ENCODE data around the gene C2orf76. TPM values are rescaled to one million over a fixed set of nuclear protein-coding genes. Genes with fewer than 3 reads are reported as not detected.
A peak's percentile ranks its signal among the peaks of the same experiment; 100 is the strongest.

C2orf76 gene
- total RNA-seq, 4 donors from 2014 or later = 6.7 to 10.6 (median 9.3) TPM

DNA sequence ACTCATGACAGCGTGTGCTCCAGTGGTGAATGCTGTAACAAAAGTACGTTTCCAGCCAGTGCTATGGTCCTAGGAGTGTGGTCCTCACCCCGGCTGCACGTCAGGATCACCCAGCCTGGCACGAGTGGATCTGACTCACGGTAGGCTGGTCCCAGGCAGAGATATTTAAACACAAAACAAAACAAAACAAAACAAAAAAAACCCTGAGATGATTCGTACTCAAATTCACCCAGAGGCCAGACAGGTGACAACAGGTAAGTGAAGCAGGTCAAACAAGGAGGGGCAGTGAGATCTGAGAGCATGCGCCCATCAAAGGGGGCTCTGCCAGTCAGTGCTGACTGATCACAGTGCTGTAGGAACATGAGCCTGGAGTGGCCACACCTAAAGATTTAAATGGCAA lies 43.2 kb downstream of the C2orf76 start:
- DNase-seq (ENCODE audit: low spot score in 2 of 2) = no peak
- TF ChIP-seq EP300 (IDR thresholded peaks at IDR 0.05) (no peak), POLR2A (IDR thresholded peaks at IDR 0.05) (no peak), POLR2AphosphoS5 (IDR thresholded peaks at IDR 0.05) (no peak)
- TF ChIP-seq, protein P1, sequence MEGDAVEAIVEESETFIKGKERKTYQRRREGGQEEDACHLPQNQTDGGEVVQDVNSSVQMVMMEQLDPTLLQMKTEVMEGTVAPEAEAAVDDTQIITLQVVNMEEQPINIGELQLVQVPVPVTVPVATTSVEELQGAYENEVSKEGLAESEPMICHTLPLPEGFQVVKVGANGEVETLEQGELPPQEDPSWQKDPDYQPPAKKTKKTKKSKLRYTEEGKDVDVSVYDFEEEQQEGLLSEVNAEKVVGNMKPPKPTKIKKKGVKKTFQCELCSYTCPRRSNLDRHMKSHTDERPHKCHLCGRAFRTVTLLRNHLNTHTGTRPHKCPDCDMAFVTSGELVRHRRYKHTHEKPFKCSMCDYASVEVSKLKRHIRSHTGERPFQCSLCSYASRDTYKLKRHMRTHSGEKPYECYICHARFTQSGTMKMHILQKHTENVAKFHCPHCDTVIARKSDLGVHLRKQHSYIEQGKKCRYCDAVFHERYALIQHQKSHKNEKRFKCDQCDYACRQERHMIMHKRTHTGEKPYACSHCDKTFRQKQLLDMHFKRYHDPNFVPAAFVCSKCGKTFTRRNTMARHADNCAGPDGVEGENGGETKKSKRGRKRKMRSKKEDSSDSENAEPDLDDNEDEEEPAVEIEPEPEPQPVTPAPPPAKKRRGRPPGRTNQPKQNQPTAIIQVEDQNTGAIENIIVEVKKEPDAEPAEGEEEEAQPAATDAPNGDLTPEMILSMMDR (IDR thresholded peaks at IDR 0.05) = no peak
- H3K4me3 ChIP-seq = no peak overlapping the region
- no peaks in the 10 kb centered on the region for H3K36me3 ChIP-seq
- no peaks in the 10 kb centered on the region for H3K9me3 ChIP-seq
- no peaks in the 10 kb centered on the region for H3K27me3 ChIP-seq
- H3K4me1 ChIP-seq = peaks cover 10% of the 10 kb centered on the region
- 56% methylated on average over 8 of the region's 8 CpGs for WGBS
- H3K27ac ChIP-seq = peak overlapping the region; percentile 63

DNA sequence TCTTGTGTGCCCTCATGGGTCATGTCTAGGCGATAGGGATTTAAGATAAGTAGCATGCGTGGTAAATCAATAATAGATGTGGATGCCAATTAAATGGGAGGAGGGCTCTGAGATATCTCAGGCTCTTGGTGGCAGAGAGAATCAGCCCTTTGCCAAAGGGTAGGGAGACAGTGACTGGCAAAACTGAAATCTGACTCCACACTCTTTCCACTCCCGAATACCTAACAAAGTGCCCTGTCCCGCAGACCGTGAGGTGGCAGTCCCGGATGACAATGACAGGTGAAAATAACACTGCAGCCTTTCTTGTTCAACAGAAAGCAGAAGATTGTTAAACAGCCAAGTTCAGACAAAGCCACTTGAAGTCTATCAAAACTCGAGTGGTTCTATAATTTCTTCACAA lies 47.0 kb downstream of the C2orf76 start:
- H3K9me3 ChIP-seq = no peaks in the 10 kb centered on the region
- H3K27ac ChIP-seq = no peak overlapping the region
- H3K4me3 ChIP-seq = no peak overlapping the region
- 65% methylated on average over 7 of the region's 7 CpGs for WGBS
- DNase-seq (ENCODE audit: low spot score in 2 of 2) = no peak
- no peaks in the 10 kb centered on the region for H3K36me3 ChIP-seq
- H3K4me1 ChIP-seq = peaks cover 40% of the 10 kb centered on the region
- TF ChIP-seq POLR2A (IDR thresholded peaks at IDR 0.05) (no peak), EP300 (IDR thresholded peaks at IDR 0.05) (no peak), POLR2AphosphoS5 (IDR thresholded peaks at IDR 0.05) (no peak)
- TF ChIP-seq, protein P1 (IDR thresholded peaks at IDR 0.05) = no peak
- H3K27me3 ChIP-seq = no peaks in the 10 kb centered on the region

DNA sequence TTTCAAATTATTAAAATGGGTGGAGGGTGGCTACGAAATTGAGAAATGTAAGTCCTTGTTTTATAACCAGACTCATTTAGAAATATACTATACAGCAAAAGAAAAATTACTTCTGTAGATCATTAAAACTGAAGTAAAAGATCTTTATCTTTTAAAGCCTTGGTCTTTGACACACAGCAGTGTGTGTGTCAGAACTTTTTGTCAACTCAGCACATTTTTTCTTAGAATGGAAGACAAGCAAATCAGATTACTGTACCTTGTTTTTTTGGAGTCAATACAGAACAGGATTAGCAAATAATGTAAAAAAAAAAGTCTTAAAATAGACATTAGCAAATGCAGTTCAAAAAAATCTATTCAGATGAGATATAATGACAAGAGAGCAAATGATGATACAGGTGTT lies 49.1 kb downstream of the C2orf76 start:
- Histone ChIP-seq H3K27ac (no peak overlapping the region), H3K4me3 (no peak overlapping the region), H3K4me1 (peaks cover 30% of the 10 kb centered on the region), H3K36me3 (no peaks in the 10 kb centered on the region), H3K9me3 (no peaks in the 10 kb centered on the region), H3K27me3 (no peaks in the 10 kb centered on the region)
- no peak for DNase-seq (ENCODE audit: low spot score in 2 of 2)
- WGBS = 73% methylated on average over 1 of the region's 1 CpG
- TF ChIP-seq POLR2A (IDR thresholded peaks at IDR 0.05) (no peak), EP300 (IDR thresholded peaks at IDR 0.05) (no peak), POLR2AphosphoS5 (IDR thresholded peaks at IDR 0.05) (no peak)
- TF ChIP-seq, protein P1 (IDR thresholded peaks at IDR 0.05) = no peak

DNA sequence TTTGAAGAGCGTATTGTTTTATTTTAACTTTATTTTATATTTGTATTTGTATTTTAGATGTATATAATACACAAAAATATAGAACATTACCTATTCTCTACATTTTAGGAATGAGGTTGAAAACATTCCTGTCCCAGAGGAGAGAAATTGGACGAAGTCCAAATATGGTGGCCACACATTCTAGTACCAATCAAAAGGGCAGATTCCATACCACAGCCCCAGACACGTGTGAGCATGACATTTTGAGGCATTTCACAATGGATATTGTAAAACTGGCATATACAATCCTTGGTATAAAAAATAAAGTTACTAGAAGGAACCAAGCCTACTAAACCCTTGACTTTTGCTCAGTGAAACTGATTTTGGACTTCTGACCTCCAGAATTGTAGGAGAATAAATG lies 50.6 kb downstream of the C2orf76 start:
- peaks cover 30% of the 10 kb centered on the region for H3K4me1 ChIP-seq
- no peak for TF ChIP-seq EP300 (IDR thresholded peaks at IDR 0.05)
- no peak for TF ChIP-seq POLR2AphosphoS5 (IDR thresholded peaks at IDR 0.05)
- TF ChIP-seq, protein P1 (IDR thresholded peaks at IDR 0.05) = no peak
- TF ChIP-seq POLR2A (IDR thresholded peaks at IDR 0.05) = no peak
- peak overlapping the region; percentile 49 for H3K27ac ChIP-seq
- no peaks in the 10 kb centered on the region for H3K27me3 ChIP-seq
- WGBS = 56% methylated on average over 3 of the region's 3 CpGs
- DNase-seq (ENCODE audit: low spot score in 2 of 2) = no peak
- no peak overlapping the region for H3K4me3 ChIP-seq
- H3K36me3 ChIP-seq = peaks cover 3% of the 10 kb centered on the region
- H3K9me3 ChIP-seq = no peaks in the 10 kb centered on the region

DNA sequence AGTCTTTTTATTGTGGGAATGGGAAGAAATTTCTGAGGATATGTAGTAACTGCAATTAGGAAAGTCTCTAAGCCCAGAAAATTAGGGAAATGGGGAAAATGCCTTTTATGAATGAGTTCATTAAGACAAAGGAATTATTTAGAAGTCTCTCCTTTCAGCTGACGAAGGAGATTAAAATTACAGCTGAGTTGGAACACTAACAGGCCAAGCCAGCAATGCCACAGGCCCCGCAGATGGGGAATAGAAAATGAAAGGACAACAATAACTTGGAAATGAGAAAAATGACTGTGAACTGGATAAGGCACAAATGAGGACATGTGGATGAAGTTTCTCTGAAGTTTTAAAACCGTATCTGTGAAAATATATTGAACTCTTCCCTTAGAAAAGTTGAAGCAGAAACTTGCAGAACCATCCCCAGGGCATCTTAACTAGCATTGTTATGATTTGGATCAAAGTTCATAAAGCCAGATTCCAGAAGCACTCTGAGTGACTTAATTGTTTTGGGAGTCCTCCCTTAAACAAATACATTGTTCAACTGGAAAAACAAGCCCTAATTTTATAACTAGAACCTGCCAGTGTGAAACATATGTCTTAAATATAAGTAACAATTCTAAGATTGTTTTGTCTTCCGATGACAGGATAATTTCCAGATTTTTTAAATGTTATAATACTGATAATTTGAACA lies 51.3 kb downstream of the C2orf76 start:
- Histone ChIP-seq H3K27me3 (no peaks in the 10 kb centered on the region), H3K4me1 (peaks cover 30% of the 10 kb centered on the region), H3K4me3 (no peak overlapping the region), H3K36me3 (peaks cover 3% of the 10 kb centered on the region), H3K9me3 (no peaks in the 10 kb centered on the region), H3K27ac (peak overlapping the region; percentile 49)
- DNase-seq (ENCODE audit: low spot score in 2 of 2) = no peak
- WGBS = 27% methylated on average over 4 of the region's 4 CpGs
- TF ChIP-seq, protein P1 (IDR thresholded peaks at IDR 0.05) = no peak
- no peak for TF ChIP-seq EP300 (IDR thresholded peaks at IDR 0.05)
- TF ChIP-seq POLR2AphosphoS5 (IDR thresholded peaks at IDR 0.05) = no peak
- no peak for TF ChIP-seq POLR2A (IDR thresholded peaks at IDR 0.05)
